ENCODE results near the gene GNB1.

The GNB1 gene

GRCh38 chr1:1910033-1910465, 19.2 kb upstream of the GNB1 start:
- DNase-seq: no peak

GRCh38 chr1:1908506-1908791, 17.6 kb upstream of the GNB1 start:
- DNase-seq: no peak

GRCh38 chr1:1907098-1907736, 16.3 kb upstream of the GNB1 start:
- peak; percentile 53 for DNase-seq

GRCh38 chr1:1906185-1907097, 15.6 kb upstream of the GNB1 start:
- DNase-seq: peak; percentile 75

GRCh38 chr1:1903224-1903623, 12.3 kb upstream of the GNB1 start:
- DNase-seq: no peak

GRCh38 chr1:1901641-1902294, 10.9 kb upstream of the GNB1 start:
- DNase-seq: no peak

- DNase-seq: no peak
These were observed 10.2 kb upstream of the GNB1 start for GRCh38 chr1:1900883-1901640.

GRCh38 chr1:1899967-1900327, 9.1 kb upstream of the GNB1 start:
- no peak for DNase-seq

GRCh38 chr1:1899266-1899966, 8.5 kb upstream of the GNB1 start:
- DNase-seq: no peak

- DNase-seq: no peak
These were observed 7.5 kb upstream of the GNB1 start for GRCh38 chr1:1898246-1898933.

- DNase-seq: no peak
These were observed 4.8 kb upstream of the GNB1 start for GRCh38 chr1:1895456-1896336.

GRCh38 chr1:1895060-1895418, 4.2 kb upstream of the GNB1 start:
- DNase-seq: no peak

GRCh38 chr1:1894354-1895059, 3.6 kb upstream of the GNB1 start:
- no peak for DNase-seq

- DNase-seq: no peak
These were observed 3.1 kb upstream of the GNB1 start for GRCh38 chr1:1893997-1894353.

- DNase-seq: no peak
These were observed 2.6 kb upstream of the GNB1 start for GRCh38 chr1:1893291-1893985.

- no peak for DNase-seq
These were observed 1.9 kb upstream of the GNB1 start for GRCh38 chr1:1892763-1893120.

- no peak for DNase-seq
These were observed 1.3 kb upstream of the GNB1 start for GRCh38 chr1:1892079-1892762.

- peak; percentile 62 for DNase-seq
These were observed 627 bp upstream of the GNB1 start for GRCh38 chr1:1891349-1892078.
